ENCODE measurements around the gene MAGI3.

GRCh38 chr1:113451710-113452109 lies 61.4 kb downstream of the MAGI3 start:
- TF ChIP-seq CTCF (IDR thresholded peaks at IDR 0.05; ENCODE audit: low read depth, low read length): no peak
- TF ChIP-seq POLR2A (IDR thresholded peaks at IDR 0.05; ENCODE audit: extremely low read depth, insufficient read length): no peak
